ENCODE results near the gene PWWP2A.
A peak's percentile ranks its signal among the peaks of the same experiment; 100 is the strongest.

The PWWP2A gene

GRCh38 chr5:160118349-160119141 is 705 bp downstream of the PWWP2A start:
- Histone ChIP-seq H3K79me1 (replicated peaks; ENCODE audit: low read length, poor library complexity, severe bottlenecking) (peaks cover 16% of the 10 kb centered on the region), H3K27ac (ENCODE audit: low read length, poor library complexity, severe bottlenecking) (peak overlapping the region; percentile 75), H4K8ac (ENCODE audit: low read length) (peak overlapping the region; percentile 84), H2AK5ac (ENCODE audit: low read length, severe bottlenecking) (no peak overlapping the region), H3K14ac (ENCODE audit: low read length in 2 of 2) (peak overlapping the region; percentile 88 to 100), H3K4me2 (ENCODE audit: low read length, poor library complexity, severe bottlenecking) (peak overlapping the region; percentile 94), H3K18ac (ENCODE audit: low read depth in 1 of 2, low read length in 2 of 2) (peak overlapping the region; percentile 98 to 99), H3K23ac (ENCODE audit: low read length in 2 of 2) (peak overlapping the region; percentile 37 to 99), H2BK120ac (ENCODE audit: low read depth, low read length) (peak overlapping the region; percentile 98), H3K4me3 (ENCODE audit: insufficient read depth in 1 of 2, low read depth in 1 of 2, low read length in 2 of 2) (peak overlapping the region; percentile 86 to 93), H3K4me1 (ENCODE audit: control insufficient read depth, insufficient read depth, low read depth, low read length) (peaks cover 5% of the 10 kb centered on the region), H2BK15ac (ENCODE audit: low read depth, poor library complexity, severe bottlenecking) (peak overlapping the region; percentile 99), H3K27me3 (ENCODE audit: control insufficient read depth in 1 of 2, insufficient read depth in 1 of 2, low read length in 2 of 2) (peaks cover 0 to 6% of the 10 kb centered on the region in 2 experiments), H4K91ac (ENCODE audit: low read length) (peak overlapping the region; percentile 80), H2BK12ac (ENCODE audit: low read length in 2 of 2) (peak overlapping the region; percentile 33 to 93), H2BK5ac (ENCODE audit: low read depth, low read length, poor library complexity, severe bottlenecking) (peak overlapping the region; percentile 84), H2AFZ (ENCODE audit: low read depth, low read length) (peak overlapping the region; percentile 90), H3K4ac (ENCODE audit: low read depth in 1 of 2, low read length in 2 of 2) (peak overlapping the region; percentile 93 to 100), H3K9me3 (ENCODE audit: control insufficient read depth, low read length) (no peaks in the 10 kb centered on the region), H3K36me3 (ENCODE audit: control insufficient read depth in 1 of 2, insufficient read depth in 2 of 2, low read depth in 1 of 2, low read length in 2 of 2) (peaks cover 18 to 31% of the 10 kb centered on the region in 2 experiments), H3K9ac (ENCODE audit: low read length) (peak overlapping the region; percentile 89)
- peak; percentile 61 for DNase-seq
- under 1% methylated on average over 66 of the region's 79 CpGs for WGBS

- no peak overlapping the region for H3K4ac ChIP-seq (ENCODE audit: low read depth in 1 of 2, low read length in 2 of 2)
- H3K9me3 ChIP-seq (ENCODE audit: control insufficient read depth, low read length), result no peaks in the 10 kb centered on the region
- no peak overlapping the region for H2BK120ac ChIP-seq (ENCODE audit: low read depth, low read length)
- no peak for DNase-seq
- H3K27me3 ChIP-seq (ENCODE audit: control insufficient read depth in 1 of 2, insufficient read depth in 1 of 2, low read length in 2 of 2), result no peaks in the 10 kb centered on the region
- no peak overlapping the region for H3K4me2 ChIP-seq (ENCODE audit: low read length, poor library complexity, severe bottlenecking)
- no peak overlapping the region for H3K4me3 ChIP-seq (ENCODE audit: insufficient read depth in 1 of 2, low read depth in 1 of 2, low read length in 2 of 2)
- no peak overlapping the region for H2BK12ac ChIP-seq (ENCODE audit: low read length in 2 of 2)
- H3K79me1 ChIP-seq (replicated peaks; ENCODE audit: low read length, poor library complexity, severe bottlenecking), result peaks cover 22% of the 10 kb centered on the region
- H3K27ac ChIP-seq (ENCODE audit: low read length, poor library complexity, severe bottlenecking), result no peak overlapping the region
- peaks cover 25 to 45% of the 10 kb centered on the region in 2 experiments for H3K36me3 ChIP-seq (ENCODE audit: control insufficient read depth in 1 of 2, insufficient read depth in 2 of 2, low read depth in 1 of 2, low read length in 2 of 2)
- no peak overlapping the region for H2AFZ ChIP-seq (ENCODE audit: low read depth, low read length)
- no peak overlapping the region for H3K23ac ChIP-seq (ENCODE audit: low read length in 2 of 2)
- H3K18ac ChIP-seq (ENCODE audit: low read depth in 1 of 2, low read length in 2 of 2), result no peak overlapping the region
- H4K8ac ChIP-seq (ENCODE audit: low read length), result no peak overlapping the region
- H4K91ac ChIP-seq (ENCODE audit: low read length), result no peak overlapping the region
- H2AK5ac ChIP-seq (ENCODE audit: low read length, severe bottlenecking), result no peak overlapping the region
- H3K4me1 ChIP-seq (ENCODE audit: control insufficient read depth, insufficient read depth, low read depth, low read length), result peaks cover 5% of the 10 kb centered on the region
- no peak overlapping the region for H3K14ac ChIP-seq (ENCODE audit: low read length in 2 of 2)
- WGBS, result over 99% methylated on average over 6 of the region's 7 CpGs
- H3K9ac ChIP-seq (ENCODE audit: low read length), result no peak overlapping the region
- H2BK15ac ChIP-seq (ENCODE audit: low read depth, poor library complexity, severe bottlenecking), result no peak overlapping the region
- no peak overlapping the region for H2BK5ac ChIP-seq (ENCODE audit: low read depth, low read length, poor library complexity, severe bottlenecking)
These were observed 2.3 kb downstream of the PWWP2A start for GRCh38 chr5:160116991-160117390.

DNA sequence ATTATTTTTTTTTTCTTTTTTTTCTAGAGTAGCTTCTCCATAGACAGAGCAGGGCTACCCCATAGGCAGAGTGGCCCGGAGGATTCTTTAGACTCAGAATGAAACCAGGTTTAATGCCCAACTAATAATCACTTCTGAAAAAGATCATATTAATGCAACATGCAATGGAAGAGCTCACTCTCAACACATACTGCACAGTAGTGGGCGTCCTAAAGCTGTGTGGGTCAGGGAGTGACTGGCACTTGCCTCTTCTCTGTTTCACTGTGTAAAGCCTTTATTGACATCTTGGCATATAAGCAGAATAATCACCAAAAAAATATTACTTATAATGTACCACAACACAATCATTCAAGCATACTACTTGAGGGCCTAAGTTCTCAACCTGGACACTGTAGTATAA is 11.1 kb downstream of the PWWP2A start:
- DNase-seq, result no peak
- H3K27me3 ChIP-seq (ENCODE audit: control insufficient read depth in 1 of 2, insufficient read depth in 1 of 2, low read length in 2 of 2), result no peaks in the 10 kb centered on the region
- H2BK120ac ChIP-seq (ENCODE audit: low read depth, low read length), result no peak overlapping the region
- H3K4me1 ChIP-seq (ENCODE audit: control insufficient read depth, insufficient read depth, low read depth, low read length), result no peaks in the 10 kb centered on the region
- peaks cover 16% of the 10 kb centered on the region for H3K79me1 ChIP-seq (replicated peaks; ENCODE audit: low read length, poor library complexity, severe bottlenecking)
- H2AK5ac ChIP-seq (ENCODE audit: low read length, severe bottlenecking), result no peak overlapping the region
- H4K91ac ChIP-seq (ENCODE audit: low read length), result no peak overlapping the region
- no peak overlapping the region for H3K4ac ChIP-seq (ENCODE audit: low read depth in 1 of 2, low read length in 2 of 2)
- peaks cover 13 to 30% of the 10 kb centered on the region in 2 experiments for H3K36me3 ChIP-seq (ENCODE audit: control insufficient read depth in 1 of 2, insufficient read depth in 2 of 2, low read depth in 1 of 2, low read length in 2 of 2)
- H3K4me2 ChIP-seq (ENCODE audit: low read length, poor library complexity, severe bottlenecking), result no peak overlapping the region
- no peak overlapping the region for H2AFZ ChIP-seq (ENCODE audit: low read depth, low read length)
- no peak overlapping the region for H2BK12ac ChIP-seq (ENCODE audit: low read length in 2 of 2)
- no peak overlapping the region for H3K4me3 ChIP-seq (ENCODE audit: insufficient read depth in 1 of 2, low read depth in 1 of 2, low read length in 2 of 2)
- no peak overlapping the region for H3K9ac ChIP-seq (ENCODE audit: low read length)
- WGBS, result 100% methylated on average over 2 of the region's 2 CpGs
- no peak overlapping the region for H2BK5ac ChIP-seq (ENCODE audit: low read depth, low read length, poor library complexity, severe bottlenecking)
- H4K8ac ChIP-seq (ENCODE audit: low read length), result no peak overlapping the region
- no peak overlapping the region for H3K27ac ChIP-seq (ENCODE audit: low read length, poor library complexity, severe bottlenecking)
- no peaks in the 10 kb centered on the region for H3K9me3 ChIP-seq (ENCODE audit: control insufficient read depth, low read length)
- no peak overlapping the region for H2BK15ac ChIP-seq (ENCODE audit: low read depth, poor library complexity, severe bottlenecking)
- no peak overlapping the region for H3K18ac ChIP-seq (ENCODE audit: low read depth in 1 of 2, low read length in 2 of 2)
- no peak overlapping the region for H3K23ac ChIP-seq (ENCODE audit: low read length in 2 of 2)
- H3K14ac ChIP-seq (ENCODE audit: low read length in 2 of 2), result no peak overlapping the region

DNA sequence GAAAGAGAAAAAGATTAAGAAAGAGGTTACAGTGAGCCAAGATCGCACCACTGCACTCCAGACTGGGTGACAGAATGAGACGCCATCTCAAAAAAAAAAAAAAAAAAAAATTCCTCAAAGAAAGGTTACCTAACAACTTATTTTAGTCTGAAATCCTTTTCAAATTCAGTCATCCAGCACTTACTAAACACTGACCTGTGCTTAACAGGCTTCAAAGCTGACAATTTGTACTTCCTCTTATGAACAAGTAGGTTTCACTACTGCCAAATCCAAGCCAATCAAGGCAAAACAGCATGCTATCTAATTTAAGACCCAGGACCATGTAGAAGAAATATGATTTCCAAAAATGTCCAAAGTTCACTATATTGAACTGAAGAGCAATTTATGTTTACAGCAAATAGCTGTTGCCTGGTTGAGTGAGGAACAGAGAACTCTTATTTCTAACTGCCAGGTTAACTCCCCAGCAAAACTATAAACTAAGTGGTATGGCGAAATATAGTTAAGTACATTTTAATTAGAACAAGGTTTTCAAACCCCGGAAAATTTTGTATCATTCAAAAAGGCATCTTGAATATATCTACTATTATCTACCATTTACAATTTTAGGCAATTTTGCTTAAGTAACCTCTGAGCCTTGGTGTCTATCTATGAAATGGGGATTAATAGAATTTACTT is 13.4 kb downstream of the PWWP2A start:
- Histone ChIP-seq H3K18ac (ENCODE audit: low read depth in 1 of 2, low read length in 2 of 2) (no peak overlapping the region), H4K8ac (ENCODE audit: low read length) (no peak overlapping the region)
- WGBS, result 98% methylated on average over 2 of the region's 4 CpGs

More for the DNA sequence above, 13.4 kb downstream of the PWWP2A start:
- no peak overlapping the region for H3K4ac ChIP-seq (ENCODE audit: low read depth in 1 of 2, low read length in 2 of 2)
- no peaks in the 10 kb centered on the region for H3K4me1 ChIP-seq (ENCODE audit: control insufficient read depth, insufficient read depth, low read depth, low read length)
- no peak overlapping the region for H2BK5ac ChIP-seq (ENCODE audit: low read depth, low read length, poor library complexity, severe bottlenecking)
- no peak overlapping the region for H2BK15ac ChIP-seq (ENCODE audit: low read depth, poor library complexity, severe bottlenecking)
- H2BK12ac ChIP-seq (ENCODE audit: low read length in 2 of 2), result no peak overlapping the region
- no peak overlapping the region for H3K4me3 ChIP-seq (ENCODE audit: insufficient read depth in 1 of 2, low read depth in 1 of 2, low read length in 2 of 2)
- H3K23ac ChIP-seq (ENCODE audit: low read length in 2 of 2), result no peak overlapping the region
- no peaks in the 10 kb centered on the region for H3K9me3 ChIP-seq (ENCODE audit: control insufficient read depth, low read length)
- H2BK120ac ChIP-seq (ENCODE audit: low read depth, low read length), result no peak overlapping the region
- H3K9ac ChIP-seq (ENCODE audit: low read length), result no peak overlapping the region
- H3K14ac ChIP-seq (ENCODE audit: low read length in 2 of 2), result no peak overlapping the region
- H3K36me3 ChIP-seq (ENCODE audit: control insufficient read depth in 1 of 2, insufficient read depth in 2 of 2, low read depth in 1 of 2, low read length in 2 of 2), result peaks cover 0 to 14% of the 10 kb centered on the region in 2 experiments
- peaks cover 10% of the 10 kb centered on the region for H3K79me1 ChIP-seq (replicated peaks; ENCODE audit: low read length, poor library complexity, severe bottlenecking)
- no peaks in the 10 kb centered on the region for H3K27me3 ChIP-seq (ENCODE audit: control insufficient read depth in 1 of 2, insufficient read depth in 1 of 2, low read length in 2 of 2)
- DNase-seq, result no peak
- H3K4me2 ChIP-seq (ENCODE audit: low read length, poor library complexity, severe bottlenecking), result no peak overlapping the region
- no peak overlapping the region for H2AK5ac ChIP-seq (ENCODE audit: low read length, severe bottlenecking)
- H4K91ac ChIP-seq (ENCODE audit: low read length), result no peak overlapping the region
- no peak overlapping the region for H3K27ac ChIP-seq (ENCODE audit: low read length, poor library complexity, severe bottlenecking)
- no peak overlapping the region for H2AFZ ChIP-seq (ENCODE audit: low read depth, low read length)

All from mesenchymal stem cell (in vitro differentiated cells and primary cell).